Measurements from ENCODE around the gene TTBK2.

Gene TTBK2

DNA sequence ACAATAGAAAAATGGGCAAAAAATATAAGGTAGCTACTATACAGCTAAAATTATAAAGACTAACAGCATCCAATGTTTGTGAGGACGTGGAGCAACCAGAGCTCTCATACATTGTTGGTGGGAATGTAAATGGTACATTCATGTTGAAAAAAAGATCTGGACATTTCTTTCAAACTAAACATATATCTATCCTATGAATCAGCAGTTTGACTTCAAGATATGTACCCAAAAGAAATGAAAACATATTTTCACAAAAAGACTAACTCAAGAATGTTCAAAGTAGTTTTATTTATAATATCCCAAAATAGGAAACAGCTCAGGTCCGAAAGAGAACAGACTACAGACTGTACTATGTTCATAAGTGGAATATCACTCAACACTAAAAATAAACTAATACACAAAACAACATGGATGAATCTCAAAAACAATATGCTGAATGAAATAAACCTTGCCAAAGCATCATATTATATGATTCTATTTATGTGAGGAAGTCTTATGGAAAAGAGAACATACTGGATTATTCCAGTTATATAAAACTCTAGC lies 8.8 kb upstream of the TTBK2 start:
- Histone ChIP-seq H3K36me3 (replicated peaks in 1 of 2; ENCODE audit: control insufficient read depth in 2 of 2, insufficient read depth in 2 of 2, low read length in 2 of 2) (no peaks in the 10 kb centered on the region), H4K91ac (ENCODE audit: low read depth, low read length, poor library complexity) (no peak overlapping the region)

DNA sequence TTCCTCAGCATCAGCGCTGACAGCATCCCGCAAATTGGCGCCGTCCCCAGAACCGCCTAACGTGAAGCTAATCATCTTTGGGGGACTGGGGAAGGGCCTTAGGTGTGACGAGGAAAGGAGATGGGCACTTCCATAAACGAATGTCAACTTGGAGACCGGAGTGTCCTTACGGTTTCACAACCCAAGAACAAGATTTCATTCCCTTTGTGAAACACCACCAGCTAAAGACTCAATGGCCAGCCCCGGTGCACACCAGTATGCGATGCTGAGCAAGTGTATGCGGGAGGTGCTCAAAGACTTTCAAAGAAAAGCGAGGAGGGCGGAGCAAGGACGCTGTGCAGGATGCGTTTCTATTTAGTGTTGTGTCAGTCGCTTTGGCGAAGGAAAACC lies 759 bp upstream of the TTBK2 start:
- Histone ChIP-seq H3K18ac (ENCODE audit: low read length) (no peak overlapping the region), H2BK12ac (ENCODE audit: low read length) (no peak overlapping the region), H3K9ac (ENCODE audit: low read depth, low read length, poor library complexity) (no peak overlapping the region), H3K4me2 (ENCODE audit: insufficient read depth, low read length, poor library complexity, severe bottlenecking) (peak overlapping the region; percentile 84), H3K79me1 (ENCODE audit: low read depth, low read length) (peaks cover 5% of the 10 kb centered on the region), H2AK5ac (ENCODE audit: low read depth, low read length) (no peak overlapping the region), H4K91ac (ENCODE audit: low read depth, low read length, poor library complexity) (no peak overlapping the region), H3K4me1 (ENCODE audit: control insufficient read depth in 2 of 2, insufficient read depth in 1 of 2, low read depth in 1 of 2, low read length in 2 of 2) (peaks cover 7 to 8% of the 10 kb centered on the region in 2 donors), H2BK15ac (ENCODE audit: low read length) (no peak overlapping the region), H2BK5ac (ENCODE audit: low read length) (no peak overlapping the region), H3K4ac (ENCODE audit: low read length) (no peak overlapping the region), H2BK120ac (ENCODE audit: low read depth, low read length) (no peak overlapping the region), H4K8ac (ENCODE audit: low read depth, low read length) (no peak overlapping the region), H2AFZ (ENCODE audit: low read length) (peak overlapping the region; percentile 92), H3K36me3 (replicated peaks in 1 of 2; ENCODE audit: control insufficient read depth in 2 of 2, insufficient read depth in 2 of 2, low read length in 2 of 2) (no peaks in the 10 kb centered on the region), H3K27ac (replicated peaks; ENCODE audit: low read length) (no peak overlapping the region), H3K4me3 (ENCODE audit: low read length in 2 of 2) (peak overlapping the region; percentile 75 to 84), H3K27me3 (ENCODE audit: control insufficient read depth in 3 of 3, insufficient read depth in 3 of 3, low read depth in 1 of 3, low read length in 3 of 3) (no peaks in the 10 kb centered on the region), H3K23ac (ENCODE audit: low read depth, low read length, poor library complexity) (no peak overlapping the region), H3K14ac (ENCODE audit: low read length) (no peak overlapping the region), H3K9me3 (replicated peaks in 1 of 2; ENCODE audit: control insufficient read depth in 2 of 2, insufficient read depth in 1 of 2, low read depth in 1 of 2, low read length in 2 of 2) (no peaks in the 10 kb centered on the region)
- WGBS, 2 donors (ENCODE audit: extremely low coverage in 2 of 2, insufficient read length in 2 of 2, insufficient replicate concordance in 1 of 2): no CpG with 5 or more reads among the region's 19 CpGs
- peak; percentile 12 for DNase-seq (ENCODE audit: low spot score)

More for the DNA sequence above, 8.8 kb upstream of the TTBK2 start:
- Histone ChIP-seq H3K4me2 (ENCODE audit: insufficient read depth, low read length, poor library complexity, severe bottlenecking) (no peak overlapping the region), H2BK5ac (ENCODE audit: low read length) (no peak overlapping the region), H3K27me3 (ENCODE audit: control insufficient read depth in 3 of 3, insufficient read depth in 3 of 3, low read depth in 1 of 3, low read length in 3 of 3) (no peaks in the 10 kb centered on the region), H3K23ac (ENCODE audit: low read depth, low read length, poor library complexity) (no peak overlapping the region), H2AFZ (ENCODE audit: low read length) (no peak overlapping the region), H3K27ac (replicated peaks; ENCODE audit: low read length) (no peak overlapping the region), H3K9me3 (replicated peaks in 1 of 2; ENCODE audit: control insufficient read depth in 2 of 2, insufficient read depth in 1 of 2, low read depth in 1 of 2, low read length in 2 of 2) (no peaks in the 10 kb centered on the region), H3K4me1 (ENCODE audit: control insufficient read depth in 2 of 2, insufficient read depth in 1 of 2, low read depth in 1 of 2, low read length in 2 of 2) (no peaks in the 10 kb centered on the region), H2BK120ac (ENCODE audit: low read depth, low read length) (no peak overlapping the region), H3K9ac (ENCODE audit: low read depth, low read length, poor library complexity) (no peak overlapping the region), H3K79me1 (ENCODE audit: low read depth, low read length) (no peaks in the 10 kb centered on the region), H2BK12ac (ENCODE audit: low read length) (no peak overlapping the region), H2BK15ac (ENCODE audit: low read length) (no peak overlapping the region), H3K14ac (ENCODE audit: low read length) (no peak overlapping the region), H2AK5ac (ENCODE audit: low read depth, low read length) (no peak overlapping the region), H3K4ac (ENCODE audit: low read length) (no peak overlapping the region), H4K8ac (ENCODE audit: low read depth, low read length) (no peak overlapping the region), H3K18ac (ENCODE audit: low read length) (no peak overlapping the region), H3K4me3 (ENCODE audit: low read length in 2 of 2) (no peak overlapping the region)
- DNase-seq (ENCODE audit: low spot score): no peak
- WGBS, 2 donors (ENCODE audit: extremely low coverage in 2 of 2, insufficient read length in 2 of 2, insufficient replicate concordance in 1 of 2): no CpG with 5 or more reads among the region's 2 CpGs

- peaks cover 7 to 8% of the 10 kb centered on the region in 2 donors for H3K4me1 ChIP-seq (ENCODE audit: control insufficient read depth in 2 of 2, insufficient read depth in 1 of 2, low read depth in 1 of 2, low read length in 2 of 2)
- peak overlapping the region; percentile 95 for H3K18ac ChIP-seq (ENCODE audit: low read length)
- peak overlapping the region; percentile 84 for H3K4me3 ChIP-seq (ENCODE audit: low read length in 2 of 2)
- H3K9me3 ChIP-seq (replicated peaks in 1 of 2; ENCODE audit: control insufficient read depth in 2 of 2, insufficient read depth in 1 of 2, low read depth in 1 of 2, low read length in 2 of 2): no peaks in the 10 kb centered on the region
- H3K14ac ChIP-seq (ENCODE audit: low read length): no peak overlapping the region
- no peak overlapping the region for H3K4ac ChIP-seq (ENCODE audit: low read length)
- peak overlapping the region; percentile 64 for H3K27ac ChIP-seq (replicated peaks; ENCODE audit: low read length)
- H3K36me3 ChIP-seq (replicated peaks in 1 of 2; ENCODE audit: control insufficient read depth in 2 of 2, insufficient read depth in 2 of 2, low read length in 2 of 2): no peaks in the 10 kb centered on the region
- peaks cover 5% of the 10 kb centered on the region for H3K79me1 ChIP-seq (ENCODE audit: low read depth, low read length)
- no peak overlapping the region for H2BK12ac ChIP-seq (ENCODE audit: low read length)
- peak overlapping the region; percentile 58 for H3K4me2 ChIP-seq (ENCODE audit: insufficient read depth, low read length, poor library complexity, severe bottlenecking)
- no peak for DNase-seq (ENCODE audit: low spot score)
- peak overlapping the region; percentile 92 for H2AFZ ChIP-seq (ENCODE audit: low read length)
- H2BK120ac ChIP-seq (ENCODE audit: low read depth, low read length): no peak overlapping the region
- no peak overlapping the region for H4K91ac ChIP-seq (ENCODE audit: low read depth, low read length, poor library complexity)
- H2BK15ac ChIP-seq (ENCODE audit: low read length): peak overlapping the region; percentile 84
- no peak overlapping the region for H4K8ac ChIP-seq (ENCODE audit: low read depth, low read length)
- H3K9ac ChIP-seq (ENCODE audit: low read depth, low read length, poor library complexity): peak overlapping the region; percentile 94
- no peak overlapping the region for H2BK5ac ChIP-seq (ENCODE audit: low read length)
- H3K27me3 ChIP-seq (ENCODE audit: control insufficient read depth in 3 of 3, insufficient read depth in 3 of 3, low read depth in 1 of 3, low read length in 3 of 3): no peaks in the 10 kb centered on the region
- WGBS, 2 donors (ENCODE audit: extremely low coverage in 2 of 2, insufficient read length in 2 of 2, insufficient replicate concordance in 1 of 2): no CpG with 5 or more reads among the region's 40 CpGs
- no peak overlapping the region for H2AK5ac ChIP-seq (ENCODE audit: low read depth, low read length)
- peak overlapping the region; percentile 70 for H3K23ac ChIP-seq (ENCODE audit: low read depth, low read length, poor library complexity)
Observed at GRCh38 chr15:42919799-42920518, 619 bp downstream of the TTBK2 start.

- H3K79me1 ChIP-seq (ENCODE audit: low read depth, low read length): peaks cover 5% of the 10 kb centered on the region
- H3K36me3 ChIP-seq (replicated peaks in 1 of 2; ENCODE audit: control insufficient read depth in 2 of 2, insufficient read depth in 2 of 2, low read length in 2 of 2): no peaks in the 10 kb centered on the region
- no peak overlapping the region for H2BK15ac ChIP-seq (ENCODE audit: low read length)
- peak overlapping the region in 1 of 2 donors; percentile 84 for H3K4me3 ChIP-seq (ENCODE audit: low read length in 2 of 2)
- H3K27me3 ChIP-seq (ENCODE audit: control insufficient read depth in 3 of 3, insufficient read depth in 3 of 3, low read depth in 1 of 3, low read length in 3 of 3): no peaks in the 10 kb centered on the region
- no peak overlapping the region for H2BK5ac ChIP-seq (ENCODE audit: low read length)
- no peaks in the 10 kb centered on the region for H3K9me3 ChIP-seq (replicated peaks in 1 of 2; ENCODE audit: control insufficient read depth in 2 of 2, insufficient read depth in 1 of 2, low read depth in 1 of 2, low read length in 2 of 2)
- DNase-seq (ENCODE audit: low spot score): no peak
- H2AFZ ChIP-seq (ENCODE audit: low read length): no peak overlapping the region
- no peak overlapping the region for H2BK12ac ChIP-seq (ENCODE audit: low read length)
- no peak overlapping the region for H3K27ac ChIP-seq (replicated peaks; ENCODE audit: low read length)
- H3K18ac ChIP-seq (ENCODE audit: low read length): no peak overlapping the region
- WGBS, 2 donors (ENCODE audit: extremely low coverage in 2 of 2, insufficient read length in 2 of 2, insufficient replicate concordance in 1 of 2): no CpG with 5 or more reads among the region's 2 CpGs
- no peak overlapping the region for H3K23ac ChIP-seq (ENCODE audit: low read depth, low read length, poor library complexity)
- no peak overlapping the region for H4K8ac ChIP-seq (ENCODE audit: low read depth, low read length)
- no peak overlapping the region for H3K9ac ChIP-seq (ENCODE audit: low read depth, low read length, poor library complexity)
- no peak overlapping the region for H2BK120ac ChIP-seq (ENCODE audit: low read depth, low read length)
- H3K4me1 ChIP-seq (ENCODE audit: control insufficient read depth in 2 of 2, insufficient read depth in 1 of 2, low read depth in 1 of 2, low read length in 2 of 2): peaks cover 7 to 8% of the 10 kb centered on the region in 2 donors
- no peak overlapping the region for H4K91ac ChIP-seq (ENCODE audit: low read depth, low read length, poor library complexity)
- H3K14ac ChIP-seq (ENCODE audit: low read length): no peak overlapping the region
- no peak overlapping the region for H2AK5ac ChIP-seq (ENCODE audit: low read depth, low read length)
- H3K4ac ChIP-seq (ENCODE audit: low read length): no peak overlapping the region
- peak overlapping the region; percentile 40 for H3K4me2 ChIP-seq (ENCODE audit: insufficient read depth, low read length, poor library complexity, severe bottlenecking)
Observed at GRCh38 chr15:42919308-42919707, 1.3 kb downstream of the TTBK2 start.

All from neuronal stem cell (in vitro differentiated cells).